Measurements from ENCODE around the gene PALMD. TPM values are rescaled to one million over a fixed set of nuclear protein-coding genes. Genes with fewer than 3 reads are reported as not detected.

Gene PALMD
- total RNA-seq, 1 experiment from 2014 or later: not detected

GRCh38 chr1:99675994-99676393 is 30.1 kb downstream of the PALMD start:
- Histone ChIP-seq H2AFZ (ENCODE audit: low read length) (no peak overlapping the region), H3K18ac (ENCODE audit: insufficient read length, low read depth, low read length) (no peak overlapping the region), H3K9me3 (ENCODE audit: control insufficient read depth, low read depth, low read length) (no peaks in the 10 kb centered on the region), H2BK120ac (ENCODE audit: low read depth, low read length, poor library complexity, severe bottlenecking) (no peak overlapping the region), H3T11ph (ENCODE audit: low read length) (no peak overlapping the region), H4K20me1 (ENCODE audit: control insufficient read depth, insufficient read depth, insufficient read length) (no peaks in the 10 kb centered on the region), H4K5ac (ENCODE audit: insufficient read length, low read depth, low read length) (no peak overlapping the region), H2BK15ac (ENCODE audit: low read depth, low read length) (no peak overlapping the region), H3K9ac (ENCODE audit: extremely low read depth, insufficient read length, low read length) (no peak overlapping the region), H3K4ac (ENCODE audit: low read depth, low read length) (no peak overlapping the region), H3K4me1 (ENCODE audit: insufficient read depth, low read length) (no peaks in the 10 kb centered on the region), H3K23me2 (ENCODE audit: insufficient read length, low read depth, low read length, poor library complexity, severe bottlenecking) (no peaks in the 10 kb centered on the region), H4K91ac (ENCODE audit: insufficient read length, low read depth, low read length) (no peak overlapping the region), H4K8ac (replicated peaks; ENCODE audit: insufficient read length, low read depth, low read length) (no peak overlapping the region), H3K79me1 (ENCODE audit: insufficient read depth, low read depth, low read length, poor library complexity, severe bottlenecking) (no peaks in the 10 kb centered on the region), H2BK12ac (ENCODE audit: insufficient read length, low read depth, low read length) (no peak overlapping the region), H3K79me2 (ENCODE audit: insufficient read depth, low read length) (no peaks in the 10 kb centered on the region), H3K14ac (ENCODE audit: insufficient read depth, low read length) (no peak overlapping the region), H3K27ac (ENCODE audit: insufficient read length, low read depth, low read length) (no peak overlapping the region), H3K4me2 (ENCODE audit: insufficient read depth, insufficient read length, low read length) (no peak overlapping the region), H2AK5ac (ENCODE audit: insufficient read length, low read length) (no peak overlapping the region), H2BK20ac (ENCODE audit: low read depth, low read length, poor library complexity, severe bottlenecking) (no peak overlapping the region), H3K23ac (ENCODE audit: insufficient read length, low read depth, low read length) (no peak overlapping the region), H3K56ac (ENCODE audit: insufficient read length, low read depth, low read length) (no peak overlapping the region), H3K27me3 (ENCODE audit: insufficient read depth, low read length) (no peaks in the 10 kb centered on the region), H2BK5ac (ENCODE audit: insufficient read length, low read length) (no peak overlapping the region)
- peaks cover 3 to 6% of the 10 kb centered on the region in 2 experiments for H3K4me1 Mint-ChIP-seq
- H3K9me3 Mint-ChIP-seq: no peaks in the 10 kb centered on the region
- H3K36me3 Mint-ChIP-seq (ENCODE audit: insufficient read depth in 1 of 3, low read depth in 3 of 3): no peaks in the 10 kb centered on the region
- H3K4me3 Mint-ChIP-seq: no peak overlapping the region
- TF ChIP-seq CTCF (conservative IDR thresholded peaks at IDR 0.05): no peak
- H3K27me3 Mint-ChIP-seq (ENCODE audit: low read depth): no peaks in the 10 kb centered on the region
- no CpG with 5 or more reads among the region's 1 CpG for WGBS (ENCODE audit: extremely low coverage, insufficient read length, low lambda C conversion rate)
- no peak for DNase-seq
- no peak overlapping the region for H3K27ac Mint-ChIP-seq

All from H9 (cell line).